GM23338 (cell line): ENCODE results near the gene FOXL1. TPM values are rescaled to one million over a fixed set of nuclear protein-coding genes. Genes with fewer than 3 reads are reported as not detected.

Experiments
- ATAC-seq: fragments of 200-7000 bp; cut with Tn5 transposase; 3 replicates; pipeline ENCODE4 v1.9.1; 2020
- DNase-seq: peaks from one replicate; pipeline ENCODE4 v3.0.0-alpha.2; 2015; ENCODE audit warnings: low spot score
- H2AFZ ChIP-seq: fragments of 200-600 bp; sonication (generic); 2 replicates; pipeline ENCODE4 v1.8.0; 2016; ENCODE audit warnings: antibody characterized with exemption, mild to moderate bottlenecking, moderate library complexity
- H3F3A ChIP-seq: fragments of 200-600 bp; sonication (generic); replicated peaks from 2 replicates; pipeline ENCODE4 v1.8.0; 2017; ENCODE audit warnings: antibody characterized with exemption, mixed run types, low read depth
- H3K27ac ChIP-seq: fragments of 200-600 bp; sonication (generic); 2 replicates; pipeline ENCODE4 v1.6.1; 2016; ENCODE audit warnings: low read depth
- H3K27me3 ChIP-seq: fragments of 200-600 bp; sonication (generic); 2 replicates; pipeline ENCODE4 v1.8.0; 2016; ENCODE audit warnings: mild to moderate bottlenecking, mixed run types, moderate library complexity; ENCODE audit not compliant: insufficient read depth
- H3K36me3 ChIP-seq: fragments of 200-600 bp; sonication (generic); 2 replicates; pipeline ENCODE4 v1.8.0; 2016; ENCODE audit warnings: mild to moderate bottlenecking; ENCODE audit not compliant: insufficient read depth
- H3K4me1 ChIP-seq: fragments of 200-600 bp; sonication (generic); 2 replicates; pipeline ENCODE4 v1.8.0; 2016; ENCODE audit warnings: mild to moderate bottlenecking, moderate library complexity; ENCODE audit not compliant: insufficient read depth
- H3K4me2 ChIP-seq: fragments of 200-600 bp; sonication (generic); 2 replicates; pipeline ENCODE4 v1.7.1; 2017; ENCODE audit warnings: mixed run types
- H3K4me3 ChIP-seq: fragments of 200-600 bp; sonication (generic); 2 replicates; pipeline ENCODE4 v1.6.1; 2016; ENCODE audit warnings: mixed run types
- H3K79me2 ChIP-seq: fragments of 200-600 bp; sonication (generic); replicated peaks from 2 replicates; pipeline ENCODE4 v1.8.0; 2017; ENCODE audit warnings: mild to moderate bottlenecking; ENCODE audit not compliant: insufficient read depth
- H3K9me2 ChIP-seq: fragments of 200-600 bp; sonication (generic); 2 replicates; pipeline ENCODE4 v1.8.0; 2017; ENCODE audit not compliant: insufficient read depth
- H4K20me1 ChIP-seq: fragments of 200-600 bp; sonication (generic); replicated peaks from 2 replicates; pipeline ENCODE4 v1.8.0; 2017; ENCODE audit warnings: mild to moderate bottlenecking; ENCODE audit not compliant: insufficient read depth
- H3K27ac Mint-ChIP-seq: 2 replicates; pipeline ENCODE4 v1.8.0; 2020; ENCODE audit warnings: inconsistent platforms, mild to moderate bottlenecking, moderate library complexity, mixed read lengths
- H3K27me3 Mint-ChIP-seq: 3 replicates; pipeline ENCODE4 v1.8.0; 2022; ENCODE audit warnings: low read depth, mild to moderate bottlenecking, moderate library complexity, mixed read lengths, inconsistent platforms; ENCODE audit not compliant: insufficient read depth, poor library complexity
- H3K36me3 Mint-ChIP-seq: 3 replicates; pipeline ENCODE4 v1.8.0; 2021; ENCODE audit warnings: low read depth, mild to moderate bottlenecking, inconsistent platforms, moderate library complexity, mixed read lengths
- H3K4me1 Mint-ChIP-seq: 3 replicates; pipeline ENCODE4 v1.8.0; 2020; ENCODE audit warnings: mild to moderate bottlenecking, inconsistent platforms, mixed read lengths
- H3K4me3 Mint-ChIP-seq: 3 replicates; pipeline ENCODE4 v1.8.0; 2021; ENCODE audit warnings: moderate library complexity, mild to moderate bottlenecking, inconsistent platforms, mixed read lengths
- H3K9me3 Mint-ChIP-seq: 3 replicates; pipeline ENCODE4 v1.8.0; 2020; ENCODE audit warnings: moderate library complexity, mild to moderate bottlenecking, inconsistent platforms, mixed read lengths
- CREB1 ChIP-seq: fragments of 250-450 bp; sonication (Bioruptor Pico); IDR thresholded peaks from 2 replicates; pipeline ENCODE4 v1.5.0; 2020; ENCODE audit warnings: low read depth, mild to moderate bottlenecking, moderate library complexity
- ETS1 ChIP-seq: IDR thresholded peaks from 2 replicates; pipeline ENCODE4 v1.6.1; 2016; ENCODE audit warnings: antibody characterized with exemption
- EZH2 ChIP-seq: fragments of 200-600 bp; sonication (generic); IDR thresholded peaks from one replicate; pipeline ENCODE4 v1.8.0; 2017; ENCODE audit warnings: antibody characterized with exemption, mild to moderate bottlenecking, low read depth; ENCODE audit not compliant: unreplicated experiment
- EZH2phosphoT487 ChIP-seq: fragments of 200-600 bp; sonication (generic); IDR thresholded peaks from one replicate; pipeline ENCODE4 v1.8.1; 2018; ENCODE audit warnings: antibody characterized with exemption; ENCODE audit not compliant: unreplicated experiment
- JUNB ChIP-seq: IDR thresholded peaks from one replicate; pipeline ENCODE4 v1.6.1; 2016; ENCODE audit warnings: antibody characterized with exemption; ENCODE audit not compliant: unreplicated experiment
- NANOG ChIP-seq: IDR thresholded peaks from 2 replicates; pipeline ENCODE4 v1.6.1; 2016; ENCODE audit warnings: antibody characterized with exemption, borderline replicate concordance
- POLR2AphosphoS5 ChIP-seq: IDR thresholded peaks from 2 replicates; pipeline ENCODE4 v1.6.1; 2016; ENCODE audit warnings: antibody characterized with exemption, low read depth
- STAT1 ChIP-seq: IDR thresholded peaks from one replicate; pipeline ENCODE4 v1.6.1; 2016; ENCODE audit warnings: antibody characterized with exemption; ENCODE audit not compliant: unreplicated experiment
- ZNF114 ChIP-seq: fragments of 250-450 bp; sonication (Bioruptor Pico); IDR thresholded peaks from 2 replicates; pipeline ENCODE4 v1.5.0; 2020; ENCODE audit warnings: mild to moderate bottlenecking, moderate library complexity
- ZNF331 ChIP-seq: fragments of 250-450 bp; sonication (Bioruptor Pico); IDR thresholded peaks from 2 replicates; pipeline ENCODE4 v1.5.0; 2020; ENCODE audit warnings: low read depth, mild to moderate bottlenecking, moderate library complexity
- ZNF462 ChIP-seq: fragments of 250-450 bp; sonication (Bioruptor Pico); IDR thresholded peaks from 2 replicates; pipeline ENCODE4 v1.5.0; 2020; ENCODE audit warnings: mild to moderate bottlenecking, moderate library complexity
- polyA plus RNA-seq: library from polyadenylated mRNA; unstranded; fragments of >200 nt; fragmentation: Nextera tagmentation; extraction: Ambion mirVana; gene quantifications from 2 replicates; pipeline ENCODE4 v1.2.1, GENCODE V29; 2016
- total RNA-seq: library from RNA; depleted of rRNA; stranded (reverse); fragments of >200 nt; shearing (Covaris generic); gene quantifications from 2 replicates; pipeline ENCODE4 v1.2.3, GENCODE V29; 2014
- TF ChIP-seq, protein P1 (sequence below), 2 experiments: fragments of 200-600 bp in 1 of 2; sonication (generic) in 1 of 2; conservative IDR thresholded peaks; 2 replicates each; pipeline versions ENCODE4 v1.5.1 to v1.6.1; 2016 to 2017; ENCODE audit warnings: antibody characterized with exemption in 2 of 2, low read depth in 2 of 2, mild to moderate bottlenecking in 2 of 2, moderate library complexity in 1 of 2

The FOXL1 gene
- total and polyA plus RNA-seq, 2 experiments from 2014 or later: 0.31 TPM; not detected in 1

GRCh38 chr16:86579268-86580062, 1.1 kb downstream of the FOXL1 start:
- peaks cover 7% of the 10 kb centered on the region for H3F3A ChIP-seq
- H4K20me1 ChIP-seq: peaks cover 7% of the 10 kb centered on the region; the same call in 1 of the 2 replicates
- peak; percentile 3; the same call in 2 of the 3 replicates for ATAC-seq
- peaks cover 28% of the 10 kb centered on the region for H3K4me1 ChIP-seq
- no peaks in the 10 kb centered on the region for H3K79me2 ChIP-seq
- H2AFZ ChIP-seq: peak overlapping the region; percentile 90
- H3K9me2 ChIP-seq: no peaks in the 10 kb centered on the region
- no peak overlapping the region for H3K27ac ChIP-seq
- DNase-seq: peak; percentile 51
- peak overlapping the region; percentile 75 for H3K4me3 ChIP-seq
- H3K4me1 Mint-ChIP-seq: peaks cover 42% of the 10 kb centered on the region
- H3K9me3 Mint-ChIP-seq: no peaks in the 10 kb centered on the region; the same call in 2 of the 3 replicates
- peak overlapping the region; percentile 93 for H3K4me2 ChIP-seq
- peaks cover 90% of the 10 kb centered on the region for H3K27me3 ChIP-seq
- H3K27ac Mint-ChIP-seq: no peak overlapping the region
- H3K4me3 Mint-ChIP-seq: peak overlapping the region; percentile 81
- no peaks in the 10 kb centered on the region; the same call in 2 of the 3 replicates for H3K36me3 Mint-ChIP-seq
- H3K36me3 ChIP-seq: no peaks in the 10 kb centered on the region
- TF ChIP-seq EZH2: peak; percentile 98
- TF ChIP-seq NANOG: no peak
- no peak for TF ChIP-seq ZNF331 (CRISPR knock-in tag)
- TF ChIP-seq EZH2phosphoT487: peak; percentile 68
- no peak for TF ChIP-seq JUNB
- TF ChIP-seq ETS1: no peak
- TF ChIP-seq ZNF114 (CRISPR knock-in tag): no peak
- TF ChIP-seq POLR2AphosphoS5: no peak
- TF ChIP-seq, protein P1, sequence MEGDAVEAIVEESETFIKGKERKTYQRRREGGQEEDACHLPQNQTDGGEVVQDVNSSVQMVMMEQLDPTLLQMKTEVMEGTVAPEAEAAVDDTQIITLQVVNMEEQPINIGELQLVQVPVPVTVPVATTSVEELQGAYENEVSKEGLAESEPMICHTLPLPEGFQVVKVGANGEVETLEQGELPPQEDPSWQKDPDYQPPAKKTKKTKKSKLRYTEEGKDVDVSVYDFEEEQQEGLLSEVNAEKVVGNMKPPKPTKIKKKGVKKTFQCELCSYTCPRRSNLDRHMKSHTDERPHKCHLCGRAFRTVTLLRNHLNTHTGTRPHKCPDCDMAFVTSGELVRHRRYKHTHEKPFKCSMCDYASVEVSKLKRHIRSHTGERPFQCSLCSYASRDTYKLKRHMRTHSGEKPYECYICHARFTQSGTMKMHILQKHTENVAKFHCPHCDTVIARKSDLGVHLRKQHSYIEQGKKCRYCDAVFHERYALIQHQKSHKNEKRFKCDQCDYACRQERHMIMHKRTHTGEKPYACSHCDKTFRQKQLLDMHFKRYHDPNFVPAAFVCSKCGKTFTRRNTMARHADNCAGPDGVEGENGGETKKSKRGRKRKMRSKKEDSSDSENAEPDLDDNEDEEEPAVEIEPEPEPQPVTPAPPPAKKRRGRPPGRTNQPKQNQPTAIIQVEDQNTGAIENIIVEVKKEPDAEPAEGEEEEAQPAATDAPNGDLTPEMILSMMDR (conservative IDR thresholded peaks at IDR 0.05; ENCODE audit: low read depth in 2 of 2): no peak
- no peak for TF ChIP-seq STAT1
- no peak for TF ChIP-seq ZNF462
- TF ChIP-seq CREB1 (CRISPR knock-in tag): no peak
- H3K27me3 Mint-ChIP-seq: peaks cover 72% of the 10 kb centered on the region
